Activated T-cell treated with anti-CD3 and anti-CD28 coated beads for 4 hours (primary cell): Measurements from ENCODE around the gene PIK3R6.

Source experiments
- DNase-seq: peaks from one replicate; pipeline ENCODE4 v3.0.0-alpha.2; 2020

The PIK3R6 gene

GRCh38 chr17:8893621-8894201 lies 26.2 kb upstream of the PIK3R6 start:
- no peak for DNase-seq

- DNase-seq: no peak
Observed at GRCh38 chr17:8893059-8893458, 25.6 kb upstream of the PIK3R6 start.

GRCh38 chr17:8892338-8892690 lies 24.8 kb upstream of the PIK3R6 start:
- DNase-seq: no peak

GRCh38 chr17:8890671-8891070 lies 23.2 kb upstream of the PIK3R6 start:
- DNase-seq: no peak

GRCh38 chr17:8889458-8890210 lies 22.2 kb upstream of the PIK3R6 start:
- DNase-seq: no peak

GRCh38 chr17:8888704-8889302 lies 21.3 kb upstream of the PIK3R6 start:
- no peak for DNase-seq

- DNase-seq: no peak
Observed at GRCh38 chr17:8887834-8888703, 20.6 kb upstream of the PIK3R6 start.

GRCh38 chr17:8887301-8887700 lies 19.8 kb upstream of the PIK3R6 start:
- DNase-seq: no peak

- DNase-seq: no peak
Observed at GRCh38 chr17:8885967-8886684, 18.7 kb upstream of the PIK3R6 start.

GRCh38 chr17:8885163-8885966 lies 17.9 kb upstream of the PIK3R6 start:
- DNase-seq: peak; percentile 35

- DNase-seq: no peak
Observed at GRCh38 chr17:8884336-8884990, 17.0 kb upstream of the PIK3R6 start.

GRCh38 chr17:8883353-8883752 lies 15.9 kb upstream of the PIK3R6 start:
- no peak for DNase-seq

GRCh38 chr17:8881606-8882005 lies 14.1 kb upstream of the PIK3R6 start:
- DNase-seq: no peak

- no peak for DNase-seq
Observed at GRCh38 chr17:8880466-8880865, 13.0 kb upstream of the PIK3R6 start.

GRCh38 chr17:8879410-8879809 lies 11.9 kb upstream of the PIK3R6 start:
- no peak for DNase-seq

- no peak for DNase-seq
Observed at GRCh38 chr17:8877984-8878383, 10.5 kb upstream of the PIK3R6 start.

GRCh38 chr17:8875957-8876356 lies 8.5 kb upstream of the PIK3R6 start:
- DNase-seq: no peak

- no peak for DNase-seq
Observed at GRCh38 chr17:8875436-8875835, 8.0 kb upstream of the PIK3R6 start.

GRCh38 chr17:8873801-8874715 lies 6.6 kb upstream of the PIK3R6 start:
- no peak for DNase-seq
